Suprapubic skin (tissue), 4 donors: Measurements from ENCODE around the gene IL15RA. TPM values are rescaled to one million over a fixed set of nuclear protein-coding genes. Genes with fewer than 3 reads are reported as not detected.

Experiments
- total RNA-seq, 4 donors: library from RNA; depleted of rRNA; stranded (reverse); fragments of >200 nt; gene quantifications; one replicate each; pipeline ENCODE4 v1.1.0, GENCODE V29; 2016

IL15RA gene
- total RNA-seq, 4 donors from 2014 or later, result 14.1 to 26.5 (median 16.4) TPM

Other genes starting within 250 kb of the IL15RA start
- gene GDI2, start 164.1 kb downstream of the IL15RA start, total RNA-seq, result 100 to 1,000 TPM; 243 to 270 (median 256) TPM
- gene ANKRD16, start 87.7 kb downstream of the IL15RA start, total RNA-seq, result 10 to 100 TPM in 2 of 4 donors, 1 to 10 TPM in 2; 6.6 to 10.8 (median 9.7) TPM
- 100 to 1,000 TPM in 2 of 4 donors, 10 to 100 TPM in 2; 70.9 to 131 (median 90.6) TPM for gene FBH1, start 87.3 kb downstream of the IL15RA start, total RNA-seq
- gene IL2RA, start 84.8 kb upstream of the IL15RA start, total RNA-seq, result under 1 TPM in 2 of 4 donors, not detected in 2; 0.21 to 0.70 TPM
- gene RBM17, start 111.5 kb upstream of the IL15RA start, total RNA-seq, result 10 to 100 TPM; 31.9 to 85.6 (median 42.9) TPM
- 100 to 1,000 TPM in 1 of 4 donors, 10 to 100 TPM in 3; 40.1 to 115 (median 52.2) TPM for gene PFKFB3, start 225.4 kb upstream of the IL15RA start, total RNA-seq